Parathyroid adenoma (tissue), 2 donors: ENCODE results near the gene PCSK6.

Source experiments
- H2AFZ ChIP-seq: fragments of 300-600 bp; sonication (generic); one replicate; pipeline ENCODE4 v1.7.0; 2017; ENCODE audit warnings: antibody characterized with exemption, mild to moderate bottlenecking
- H3K27ac ChIP-seq: fragments of 300-600 bp; sonication (generic); one replicate; pipeline ENCODE4 v1.7.0; 2017
- H3K27me3 ChIP-seq: fragments of 300-600 bp; sonication (generic); one replicate; pipeline ENCODE4 v1.7.0; 2017; ENCODE audit warnings: low read length; ENCODE audit not compliant: control insufficient read depth, insufficient read depth
- H3K36me3 ChIP-seq: fragments of 300-600 bp; sonication (generic); one replicate; pipeline ENCODE4 v1.7.0; 2017; ENCODE audit warnings: low read length; ENCODE audit not compliant: control insufficient read depth, insufficient read depth
- H3K4me1 ChIP-seq: fragments of 300-600 bp; sonication (generic); one replicate; pipeline ENCODE4 v1.7.0; 2017; ENCODE audit warnings: control low read depth
- H3K4me2 ChIP-seq: fragments of 300-600 bp; sonication (generic); one replicate; pipeline ENCODE4 v1.7.0; 2017; ENCODE audit warnings: low read length
- H3K4me3 ChIP-seq: fragments of 300-600 bp; sonication (generic); one replicate; pipeline ENCODE4 v1.7.0; 2017; ENCODE audit warnings: low read depth, low read length
- H3K79me2 ChIP-seq: fragments of 300-600 bp; sonication (generic); one replicate; pipeline ENCODE4 v1.7.0; 2017; ENCODE audit warnings: control low read depth
- H3K9ac ChIP-seq: fragments of 300-600 bp; sonication (generic); one replicate; pipeline ENCODE4 v1.7.0; 2017; ENCODE audit warnings: mild to moderate bottlenecking
- H3K9me3 ChIP-seq: fragments of 300-600 bp; sonication (generic); one replicate; pipeline ENCODE4 v1.7.0; 2017; ENCODE audit warnings: low read length; ENCODE audit not compliant: control insufficient read depth
- CTCF ChIP-seq: fragments of 300-600 bp; sonication (generic); IDR thresholded peaks from one replicate; pipeline ENCODE4 v1.7.0; 2017; ENCODE audit warnings: antibody characterized with exemption, mild to moderate bottlenecking
- donor health status: primary hyperparathyroidism.

The PCSK6 gene

GRCh38 chr15:101526021-101526420, 36.5 kb upstream of the PCSK6 start:
- H3K9ac ChIP-seq = no peak overlapping the region
- no peaks in the 10 kb centered on the region for H3K4me1 ChIP-seq
- no peak overlapping the region for H2AFZ ChIP-seq
- H3K4me3 ChIP-seq = no peak overlapping the region
- TF ChIP-seq CTCF = no peak
- no peak overlapping the region for H3K4me2 ChIP-seq
- H3K27me3 ChIP-seq = no peaks in the 10 kb centered on the region
- H3K9me3 ChIP-seq = no peaks in the 10 kb centered on the region
- no peaks in the 10 kb centered on the region for H3K36me3 ChIP-seq
- no peaks in the 10 kb centered on the region for H3K79me2 ChIP-seq
- H3K27ac ChIP-seq = no peak overlapping the region

DNA sequence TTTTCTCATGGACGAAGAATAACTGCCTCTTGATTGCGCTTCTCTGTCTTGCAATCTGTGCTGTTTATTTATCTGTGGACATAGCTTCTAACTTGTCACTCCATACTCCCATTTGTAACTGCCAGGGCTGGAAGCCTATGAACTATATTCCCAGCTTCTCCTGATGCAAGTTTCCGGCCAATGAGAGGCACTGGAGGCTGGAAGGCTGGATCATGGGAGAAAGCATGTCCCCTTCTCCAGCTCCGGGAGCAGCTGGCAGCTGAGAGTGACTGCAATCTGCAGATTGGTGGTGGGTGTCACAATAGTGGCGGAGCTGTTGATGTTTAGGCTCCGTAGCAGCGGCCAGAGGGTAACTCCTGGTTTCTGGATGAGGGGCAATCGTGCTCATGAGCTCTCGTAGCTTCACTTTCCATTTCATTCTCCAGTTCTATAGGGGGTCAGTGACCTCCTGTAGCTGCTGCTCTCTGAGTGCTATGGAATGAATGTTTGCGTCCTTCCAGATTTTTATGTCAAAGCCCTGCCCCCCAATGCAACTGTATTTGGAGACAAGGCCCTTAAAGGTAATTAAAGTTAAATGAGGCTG, 35.7 kb upstream of the PCSK6 start:
- H3K4me1 ChIP-seq = no peaks in the 10 kb centered on the region

DNA sequence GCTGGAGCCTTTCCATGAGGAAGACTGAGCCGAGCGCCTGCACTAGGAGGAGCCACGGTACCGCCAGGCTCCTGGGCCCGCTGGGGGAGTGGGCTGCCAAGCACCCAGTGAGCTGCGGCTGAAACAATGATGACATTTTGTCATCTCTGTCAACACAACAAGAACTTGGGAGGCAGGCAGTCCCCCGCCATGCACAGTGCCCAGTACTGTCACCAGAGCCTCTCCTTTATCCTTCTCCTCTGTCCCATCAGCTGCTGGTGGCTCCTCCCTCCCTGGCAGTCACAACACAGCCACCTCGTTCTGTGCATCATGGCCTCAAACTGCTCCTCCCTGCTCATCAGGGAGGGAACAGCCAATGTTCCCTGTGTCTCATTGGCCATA, 34.0 kb upstream of the PCSK6 start:
- H3K27me3 ChIP-seq = no peaks in the 10 kb centered on the region
- no peaks in the 10 kb centered on the region for H3K9me3 ChIP-seq
- no peak overlapping the region for H3K4me3 ChIP-seq
- H3K9ac ChIP-seq = no peak overlapping the region
- no peaks in the 10 kb centered on the region for H3K79me2 ChIP-seq
- no peaks in the 10 kb centered on the region for H3K36me3 ChIP-seq
- no peak overlapping the region for H2AFZ ChIP-seq
- no peaks in the 10 kb centered on the region for H3K4me1 ChIP-seq
- H3K4me2 ChIP-seq = no peak overlapping the region
- no peak overlapping the region for H3K27ac ChIP-seq
- no peak for TF ChIP-seq CTCF

More for the DNA sequence above, 35.7 kb upstream of the PCSK6 start:
- Histone ChIP-seq H3K27me3 (no peaks in the 10 kb centered on the region), H2AFZ (no peak overlapping the region), H3K36me3 (no peaks in the 10 kb centered on the region), H3K9me3 (no peaks in the 10 kb centered on the region), H3K9ac (no peak overlapping the region), H3K4me3 (no peak overlapping the region), H3K27ac (no peak overlapping the region), H3K79me2 (no peaks in the 10 kb centered on the region), H3K4me2 (no peak overlapping the region)
- TF ChIP-seq CTCF = no peak

DNA sequence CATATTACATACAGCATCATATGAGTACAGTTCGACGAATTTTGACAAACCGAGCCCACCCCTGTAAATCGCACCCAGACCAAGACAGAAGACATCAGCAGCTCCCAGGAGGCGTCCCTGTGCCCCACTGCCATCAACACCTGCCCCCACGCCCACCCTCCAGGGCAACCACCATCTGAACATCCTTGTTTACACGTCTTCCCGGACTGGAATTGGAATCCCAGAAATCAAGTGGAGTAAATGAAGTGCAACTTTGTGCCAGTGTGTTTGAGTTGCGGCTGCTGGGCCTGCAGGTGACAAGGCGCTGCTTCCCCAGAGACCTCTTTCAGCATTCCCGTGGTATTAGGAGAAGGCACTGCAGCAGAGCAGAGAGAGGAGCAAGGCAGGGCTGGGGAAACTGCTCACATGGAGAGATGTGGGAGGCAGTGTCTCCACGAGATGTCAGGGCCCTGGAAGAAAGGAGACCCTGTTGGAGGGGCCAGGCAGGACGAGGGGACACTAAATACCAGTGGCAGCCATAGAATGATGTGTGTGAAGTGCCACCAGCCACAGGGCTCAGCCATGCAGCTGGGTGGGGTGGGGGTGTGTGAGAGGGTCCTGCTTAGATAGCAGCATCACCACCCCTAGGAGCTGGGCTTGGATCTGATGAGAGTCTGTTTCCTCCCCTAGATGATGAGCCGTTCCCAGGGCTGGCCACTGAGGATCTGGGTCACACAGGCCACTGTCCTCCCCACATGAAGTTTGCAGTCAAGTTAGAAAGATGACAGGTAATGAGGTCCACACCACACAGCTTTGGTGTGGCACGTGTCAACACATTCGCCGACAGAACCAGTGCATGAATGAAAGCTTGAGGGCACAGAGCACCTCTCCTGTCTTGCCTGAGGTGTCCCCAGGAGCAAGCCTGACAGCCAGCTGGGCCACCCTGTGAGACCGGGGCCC, 33.4 kb upstream of the PCSK6 start:
- no peak overlapping the region for H3K4me3 ChIP-seq
- H3K36me3 ChIP-seq = no peaks in the 10 kb centered on the region
- no peaks in the 10 kb centered on the region for H3K27me3 ChIP-seq
- no peaks in the 10 kb centered on the region for H3K9me3 ChIP-seq
- no peaks in the 10 kb centered on the region for H3K4me1 ChIP-seq
- H3K9ac ChIP-seq = no peak overlapping the region
- H3K79me2 ChIP-seq = no peaks in the 10 kb centered on the region
- no peak overlapping the region for H3K27ac ChIP-seq
- H3K4me2 ChIP-seq = no peak overlapping the region
- TF ChIP-seq CTCF = no peak
- no peak overlapping the region for H2AFZ ChIP-seq
